Measurements from ENCODE around the gene CD160. TPM values are rescaled to one million over a fixed set of nuclear protein-coding genes. Genes with fewer than 3 reads are reported as not detected.
A peak's percentile ranks its signal among the peaks of the same experiment; 100 is the strongest.
"Not testable (repeated sequence)": the region's sequence is repeated elsewhere in the genome, so short reads cannot be mapped to it uniquely, and the experiment has no call there.

The CD160 gene
- total RNA-seq: under 1 TPM; 0.31 to 0.33 TPM

DNA sequence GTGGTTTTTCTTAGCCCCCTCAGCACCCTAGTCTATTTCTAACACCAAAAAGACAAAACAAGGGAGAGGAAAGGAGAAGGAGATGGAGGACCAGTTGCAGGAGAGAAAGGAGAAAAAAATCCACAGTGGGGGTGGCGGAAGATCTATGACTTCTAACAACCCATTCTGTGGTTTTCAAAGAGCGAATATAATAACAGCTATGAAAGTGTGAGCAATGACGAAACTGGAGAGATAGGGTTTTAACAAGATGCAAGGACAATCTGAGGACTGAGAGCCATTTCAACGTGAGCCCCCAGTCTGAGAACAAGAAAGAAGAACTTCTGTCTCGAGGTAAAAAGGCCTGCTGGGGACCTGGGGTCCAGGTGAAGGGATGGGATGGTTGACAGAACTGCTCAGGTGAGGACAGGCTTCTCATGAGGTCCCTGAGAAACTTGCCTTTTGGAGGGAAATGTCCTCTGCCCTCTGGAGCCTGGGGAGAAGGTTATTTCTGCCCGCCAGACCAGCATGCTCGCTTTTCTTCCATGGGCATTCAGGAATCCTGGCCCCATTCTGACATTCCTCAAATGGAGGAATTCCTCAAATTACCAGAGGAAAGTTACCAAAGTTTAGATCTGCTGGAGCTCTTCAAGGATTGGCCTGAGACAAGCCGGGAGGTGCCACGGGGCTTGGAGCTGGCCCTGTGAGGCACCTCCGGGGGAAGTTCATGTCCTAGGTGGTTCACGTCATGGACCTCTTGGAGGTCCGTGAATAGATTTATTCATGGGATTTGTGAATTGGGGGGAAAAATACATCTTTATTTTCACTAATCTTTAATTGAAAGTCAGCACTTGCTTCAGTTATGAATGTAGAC lies at the start of gene CD160:
CD160 (plus strand) TSS at position 270 of the 850 bp plus-strand sequence. CDS start 8,829 bp downstream, outside the sequence.
- Mint-ChIP-seq H3K36me3 (no peaks in the 10 kb centered on the region), H3K4me3 (peak within 1 kb of the TSS; percentile 78), H3K4me1 (ENCODE audit: low read depth in 2 of 2) (peaks cover 55 to 62% of the 10 kb centered on the region in 2 donors), H3K27me3 (peaks cover 0 to 2% of the 10 kb centered on the region in 2 donors), H3K27ac (peak within 1 kb of the TSS in 1 of 2 donors; percentile 3), H3K9me3 (no peaks in the 10 kb centered on the region)
- ATAC-seq (peak; percentile 69 to 72), DNase-seq (ENCODE audit: low spot score) (no peak)

DNA sequence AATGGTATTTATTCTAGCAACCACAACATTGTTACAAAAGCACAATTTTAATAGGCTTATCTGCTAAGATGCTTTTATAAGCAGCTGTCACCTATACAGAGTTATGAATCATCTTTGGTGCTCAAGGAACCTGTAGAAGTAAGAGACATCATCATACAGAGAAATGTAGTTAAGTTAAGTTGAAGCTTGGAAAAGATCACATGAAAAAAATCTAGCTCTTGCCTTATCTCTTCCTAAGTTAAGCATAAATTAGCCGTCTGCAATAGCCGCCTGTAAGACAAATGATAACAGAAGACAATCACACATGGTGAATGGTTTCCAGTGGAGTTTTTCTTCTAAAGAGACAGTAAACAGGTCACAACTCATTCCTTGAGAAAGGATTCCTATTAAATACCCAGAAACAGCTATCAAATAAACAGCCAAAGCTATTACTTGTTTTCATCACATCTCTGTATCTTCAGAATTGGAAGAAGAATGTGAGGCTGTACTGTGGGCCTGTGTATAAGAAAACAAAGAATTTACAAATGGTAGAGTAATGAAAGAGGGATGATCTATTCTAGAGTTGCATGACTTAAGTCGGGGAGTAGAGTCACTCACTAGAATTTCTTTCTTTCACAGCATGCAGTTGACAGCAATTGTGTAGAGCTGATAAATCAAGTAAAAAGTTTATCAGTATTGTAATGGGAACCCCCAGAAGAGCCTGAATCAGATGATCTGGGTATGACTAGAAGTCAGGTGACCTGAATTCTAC lies 48.1 kb upstream of the CD160 start:
- H3K27ac Mint-ChIP-seq; H3K27me3 Mint-ChIP-seq; H3K36me3 Mint-ChIP-seq; H3K4me3 Mint-ChIP-seq; DNase-seq (ENCODE audit: low spot score); H3K9me3 Mint-ChIP-seq; ATAC-seq: not testable (repeated sequence)
- peaks cover 5 to 11% of the 10 kb centered on the region in 2 donors for H3K4me1 Mint-ChIP-seq (ENCODE audit: low read depth in 2 of 2)

GRCh38 chr1:145673217-145673616 lies 46.1 kb upstream of the CD160 start:
- ATAC-seq; H3K9me3 Mint-ChIP-seq; H3K27me3 Mint-ChIP-seq; H3K36me3 Mint-ChIP-seq; DNase-seq (ENCODE audit: low spot score); H3K27ac Mint-ChIP-seq; H3K4me3 Mint-ChIP-seq: not testable (repeated sequence)
- H3K4me1 Mint-ChIP-seq (ENCODE audit: low read depth in 2 of 2): peaks cover 5 to 11% of the 10 kb centered on the region in 2 donors

DNA sequence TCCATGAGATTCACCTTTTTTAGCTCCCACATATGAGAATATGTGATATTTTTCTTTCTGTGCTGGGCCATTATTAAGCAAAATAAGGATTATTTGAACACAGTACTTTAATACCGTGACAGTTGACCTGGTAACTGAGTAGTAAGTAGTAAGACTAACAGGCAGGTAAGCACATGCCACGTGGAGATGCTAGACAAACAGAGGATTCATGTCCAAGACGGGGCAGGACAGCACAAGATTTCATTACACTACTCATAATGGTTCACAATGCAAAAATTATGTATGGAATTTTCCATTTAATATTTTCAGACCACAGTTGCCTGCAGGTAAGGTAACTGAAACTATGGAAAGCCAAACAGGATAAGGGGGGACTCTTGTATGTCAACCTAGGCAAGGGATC lies 34.4 kb upstream of the CD160 start:
- H3K9me3 Mint-ChIP-seq; H3K27me3 Mint-ChIP-seq; H3K36me3 Mint-ChIP-seq; DNase-seq (ENCODE audit: low spot score); H3K4me3 Mint-ChIP-seq; H3K27ac Mint-ChIP-seq; ATAC-seq: not testable (repeated sequence)
- H3K4me1 Mint-ChIP-seq (ENCODE audit: low read depth in 2 of 2): peaks cover 18 to 20% of the 10 kb centered on the region in 2 donors

DNA sequence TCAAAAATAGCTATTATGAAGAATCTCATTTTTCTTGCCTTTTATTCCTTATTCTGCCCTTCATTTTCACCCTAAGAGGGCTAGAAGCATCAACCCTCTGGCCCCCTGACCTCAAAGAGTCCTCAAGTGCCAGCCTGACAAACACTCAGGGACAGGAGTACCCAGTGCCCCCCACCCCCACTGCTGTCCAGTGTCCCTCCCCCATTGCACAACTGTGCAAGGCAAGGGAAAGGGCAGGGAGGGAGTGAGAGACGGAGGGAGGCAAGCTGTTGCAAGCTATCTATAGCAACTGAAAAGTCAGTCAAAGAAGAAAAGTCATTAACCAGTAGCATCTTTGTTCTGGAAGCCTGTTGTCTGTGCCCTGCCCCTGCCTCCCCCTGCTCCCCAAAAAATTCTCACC lies 33.2 kb upstream of the CD160 start:
- H3K9me3 Mint-ChIP-seq; H3K4me3 Mint-ChIP-seq; H3K36me3 Mint-ChIP-seq; H3K27ac Mint-ChIP-seq; ATAC-seq; H3K27me3 Mint-ChIP-seq; DNase-seq (ENCODE audit: low spot score): not testable (repeated sequence)
- H3K4me1 Mint-ChIP-seq (ENCODE audit: low read depth in 2 of 2): peaks cover 29 to 30% of the 10 kb centered on the region in 2 donors

DNA sequence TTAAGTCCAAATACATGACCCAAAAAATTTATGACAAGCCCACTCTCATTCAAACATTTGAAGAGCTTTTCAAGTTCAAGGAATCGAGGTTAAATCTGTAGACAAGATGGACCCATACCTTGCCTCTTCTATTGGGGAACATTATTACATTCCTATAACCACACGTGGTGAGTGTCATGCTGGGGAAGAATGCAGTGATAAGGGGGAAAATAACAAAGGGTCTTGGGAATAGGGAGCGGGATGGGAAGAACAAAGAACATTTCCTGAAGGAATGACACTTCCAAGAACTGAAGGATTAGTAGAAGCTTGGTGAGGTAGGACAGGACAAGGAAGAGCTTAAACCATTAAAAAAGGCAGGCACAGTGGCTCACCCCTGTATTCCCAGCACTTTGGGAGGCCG lies 31.0 kb upstream of the CD160 start:
- Mint-ChIP-seq H3K4me3 (peak overlapping the region; percentile 4), H3K4me1 (ENCODE audit: low read depth in 2 of 2) (peaks cover 35 to 41% of the 10 kb centered on the region in 2 donors), H3K9me3 (no peaks in the 10 kb centered on the region), H3K27ac (peak overlapping the region in 1 of 2 donors; percentile 3), H3K36me3 (no peaks in the 10 kb centered on the region), H3K27me3 (peaks cover 0 to 5% of the 10 kb centered on the region in 2 donors)
- no peak for DNase-seq (ENCODE audit: low spot score)
- no peak for ATAC-seq

DNA sequence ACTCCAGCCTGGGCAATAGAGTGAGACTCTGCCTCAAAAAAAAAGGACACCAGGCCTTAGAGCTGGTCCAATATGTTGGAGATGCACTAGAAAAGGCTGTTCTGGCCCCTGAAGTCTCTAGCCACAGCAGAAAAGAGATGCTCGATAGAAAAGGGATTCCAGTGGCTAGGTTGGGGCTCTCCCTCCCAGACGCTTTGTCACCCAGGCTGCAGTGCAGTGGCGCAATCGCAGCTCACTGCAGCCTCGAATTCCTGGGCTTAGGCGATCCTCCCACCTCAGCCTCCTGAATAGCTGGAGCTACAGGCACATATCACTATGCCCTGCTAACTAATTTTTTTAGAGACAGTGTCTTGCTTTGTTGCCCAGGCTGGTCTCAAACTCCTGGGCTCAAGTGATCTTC lies 30.4 kb upstream of the CD160 start:
- Mint-ChIP-seq H3K9me3 (no peaks in the 10 kb centered on the region), H3K36me3 (no peaks in the 10 kb centered on the region), H3K27me3 (peaks cover 0 to 5% of the 10 kb centered on the region in 2 donors), H3K4me3 (no peak overlapping the region), H3K4me1 (ENCODE audit: low read depth in 2 of 2) (peaks cover 35 to 44% of the 10 kb centered on the region in 2 donors), H3K27ac (peak overlapping the region in 1 of 2 donors; percentile 3)
- ATAC-seq: peak in 1 of 2 donors; percentile 54
- DNase-seq (ENCODE audit: low spot score): no peak

- Mint-ChIP-seq H3K9me3 (no peaks in the 10 kb centered on the region), H3K27ac (no peak overlapping the region), H3K4me3 (peak overlapping the region; percentile 20), H3K4me1 (ENCODE audit: low read depth in 2 of 2) (peaks cover 35 to 50% of the 10 kb centered on the region in 2 donors), H3K36me3 (no peaks in the 10 kb centered on the region), H3K27me3 (peaks cover 0 to 8% of the 10 kb centered on the region in 2 donors)
- DNase-seq (ENCODE audit: low spot score): no peak
- ATAC-seq: no peak
Observed at GRCh38 chr1:145689922-145690321, 29.4 kb upstream of the CD160 start.

DNA sequence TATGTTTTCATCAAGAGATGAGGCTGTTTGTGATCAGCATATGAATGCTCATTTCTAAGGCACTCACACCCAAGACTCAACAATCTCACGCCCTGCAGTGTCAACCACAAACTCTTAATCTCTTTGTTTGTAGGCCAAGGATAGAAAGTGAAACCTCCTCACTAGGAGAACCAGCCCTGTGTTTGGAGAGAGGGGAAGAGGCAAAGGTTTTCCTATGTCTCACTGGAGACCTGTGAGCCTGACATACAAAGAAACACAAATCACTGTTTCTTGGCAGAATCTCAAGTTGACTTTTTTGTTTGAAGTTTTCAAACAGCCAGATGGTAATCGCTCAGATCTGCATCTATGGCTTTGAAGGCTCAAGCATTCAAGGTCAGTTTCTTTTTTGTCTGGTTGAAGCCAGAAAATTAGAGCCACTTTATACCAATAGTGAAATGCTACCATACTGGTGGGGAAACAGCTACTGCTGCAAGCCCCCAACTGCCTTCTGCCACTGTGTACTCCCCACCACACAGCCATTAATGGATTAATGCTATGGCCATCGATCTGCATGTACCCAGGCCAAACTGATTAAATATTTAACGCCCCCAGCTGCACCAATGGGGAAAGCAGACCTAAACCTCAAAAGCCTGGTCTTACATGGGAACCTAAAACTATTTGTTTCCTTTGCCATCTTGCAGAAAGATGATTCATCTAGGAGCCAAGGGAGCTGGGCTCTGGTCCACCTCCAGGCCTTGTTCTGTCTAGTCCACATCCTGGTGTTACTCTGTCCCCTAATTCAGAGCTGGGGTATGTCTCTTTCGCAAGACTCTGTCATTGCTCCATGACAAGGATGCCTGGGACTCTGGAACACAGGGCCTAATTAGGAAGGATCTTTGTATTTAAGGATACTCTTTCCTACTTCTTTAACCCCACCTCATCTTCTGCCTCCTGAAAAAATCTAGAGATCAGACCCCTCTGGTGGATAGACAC lies 28.4 kb upstream of the CD160 start:
- Mint-ChIP-seq H3K4me1 (ENCODE audit: low read depth in 2 of 2) (peaks cover 41 to 57% of the 10 kb centered on the region in 2 donors), H3K9me3 (no peaks in the 10 kb centered on the region), H3K27me3 (peaks cover 0 to 8% of the 10 kb centered on the region in 2 donors), H3K36me3 (no peaks in the 10 kb centered on the region), H3K27ac (no peak overlapping the region), H3K4me3 (peak overlapping the region; percentile 20)
- DNase-seq (ENCODE audit: low spot score) (peak; percentile 82), ATAC-seq (peak; percentile 96 to 97)

DNA sequence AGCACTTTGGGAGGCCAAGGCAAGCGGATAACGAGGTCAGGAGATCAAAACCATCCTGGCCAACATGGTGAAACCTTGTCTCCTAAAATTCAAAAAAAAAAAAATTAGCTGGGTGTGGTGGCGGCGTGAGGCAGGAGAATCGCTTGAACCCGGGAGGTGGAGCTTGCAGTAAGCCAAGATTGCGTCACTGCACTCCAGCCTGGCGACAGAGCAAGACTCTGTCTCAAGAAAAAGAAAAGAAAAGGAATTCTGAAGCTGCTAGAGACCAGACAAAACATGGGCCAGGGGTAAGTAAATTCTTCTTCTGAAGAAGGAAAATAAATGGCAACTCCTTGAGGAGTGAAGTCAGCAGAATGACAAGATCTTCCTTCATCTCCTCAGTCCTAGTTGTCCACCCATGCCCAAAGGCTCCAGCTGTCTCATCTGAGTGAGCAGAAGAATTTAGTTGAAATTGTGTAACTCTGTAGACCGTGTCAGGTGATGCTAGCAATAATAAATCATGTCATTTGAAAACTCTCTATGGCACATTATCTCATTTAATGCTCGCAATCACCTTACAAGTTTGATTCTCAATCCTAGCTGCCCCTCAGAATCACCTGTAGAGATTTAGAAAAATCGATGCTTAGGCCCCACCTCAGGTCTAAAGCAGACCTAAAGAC lies 26.4 kb upstream of the CD160 start:
- Mint-ChIP-seq H3K36me3 (no peaks in the 10 kb centered on the region), H3K27ac (no peak overlapping the region), H3K4me1 (ENCODE audit: low read depth in 2 of 2) (peaks cover 47 to 57% of the 10 kb centered on the region in 2 donors), H3K27me3 (peaks cover 0 to 8% of the 10 kb centered on the region in 2 donors), H3K4me3 (no peak overlapping the region), H3K9me3 (no peaks in the 10 kb centered on the region)
- DNase-seq (ENCODE audit: low spot score) (no peak), ATAC-seq (no peak)

DNA sequence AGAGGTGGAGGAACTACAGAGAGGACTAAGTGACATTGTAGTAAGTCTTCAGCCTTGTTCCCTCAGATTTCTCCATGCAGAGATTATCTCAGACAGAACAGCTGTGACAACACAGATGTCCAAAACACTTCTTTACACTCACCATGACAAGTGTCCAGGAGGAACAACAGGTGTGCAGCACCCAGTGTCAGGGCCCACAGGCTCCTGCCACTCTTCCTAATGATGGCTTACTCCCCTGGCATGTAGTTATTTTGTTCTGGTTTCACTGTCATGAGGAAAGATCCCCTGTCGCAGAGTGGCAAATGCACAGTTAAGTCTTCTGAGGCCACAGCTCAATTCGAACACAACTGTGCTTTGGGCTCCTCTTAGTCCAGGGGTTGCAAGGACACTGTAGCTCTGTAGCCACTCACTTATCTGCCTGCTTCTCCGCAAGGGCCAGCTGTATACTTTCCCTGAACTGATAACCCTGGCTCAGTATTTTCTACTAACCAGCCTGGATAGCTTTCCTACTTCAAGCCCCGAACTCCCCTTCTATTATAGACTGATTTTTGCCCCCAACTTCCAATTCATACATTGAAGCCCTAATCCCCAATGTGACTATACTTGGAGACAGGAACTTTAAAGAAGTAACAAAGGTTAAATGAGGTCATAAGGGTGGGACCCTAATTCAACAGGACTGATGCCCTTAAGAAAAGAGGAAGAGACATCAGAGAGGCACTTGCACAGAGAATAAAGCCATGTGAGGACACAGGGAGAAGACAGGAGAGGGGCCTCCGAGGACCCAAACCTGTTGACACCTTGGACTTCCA lies 23.3 kb upstream of the CD160 start:
- Mint-ChIP-seq H3K9me3 (no peaks in the 10 kb centered on the region), H3K36me3 (no peaks in the 10 kb centered on the region), H3K4me1 (ENCODE audit: low read depth in 2 of 2) (peaks cover 18 to 30% of the 10 kb centered on the region in 2 donors), H3K27me3 (peaks cover 0 to 3% of the 10 kb centered on the region in 2 donors), H3K27ac (no peak overlapping the region), H3K4me3 (no peak overlapping the region)
- no peak for DNase-seq (ENCODE audit: low spot score)
- no peak for ATAC-seq

GRCh38 chr1:145696630-145696960 lies 22.7 kb upstream of the CD160 start:
- H3K4me1 Mint-ChIP-seq (ENCODE audit: low read depth in 2 of 2): peaks cover 12 to 25% of the 10 kb centered on the region in 2 donors
- no peak overlapping the region for H3K4me3 Mint-ChIP-seq
- DNase-seq (ENCODE audit: low spot score) (no peak), ATAC-seq (no peak)
- no peak overlapping the region for H3K27ac Mint-ChIP-seq
- H3K27me3 Mint-ChIP-seq: peaks cover 0 to 3% of the 10 kb centered on the region in 2 donors
- H3K9me3 Mint-ChIP-seq: no peaks in the 10 kb centered on the region
- no peaks in the 10 kb centered on the region for H3K36me3 Mint-ChIP-seq
